H9 (cell line): ENCODE data around the gene MRFAP1. TPM values are rescaled to one million over a fixed set of nuclear protein-coding genes. Genes with fewer than 3 reads are reported as not detected.

ENCODE experiments used
- DNase-seq: peaks from one replicate; pipeline ENCODE4 v3.0.0-alpha.2; 2017
- H2AFZ ChIP-seq: one replicate; pipeline ENCODE4 v1.6.1; 2013; ENCODE audit warnings: mild to moderate bottlenecking, low read length, control low read depth, moderate library complexity
- H2AK5ac ChIP-seq: 2 replicates; pipeline ENCODE4 v1.6.1; 2013; ENCODE audit warnings: low read length, control low read depth, mixed read lengths; ENCODE audit not compliant: insufficient read length
- H2BK120ac ChIP-seq: one replicate; pipeline ENCODE4 v1.6.1; 2013; ENCODE audit warnings: low read depth, mild to moderate bottlenecking, low read length, control low read depth, inconsistent platforms; ENCODE audit not compliant: poor library complexity, severe bottlenecking
- H2BK12ac ChIP-seq: 2 replicates; pipeline ENCODE4 v1.6.1; 2013; ENCODE audit warnings: low read length, control low read depth, mixed read lengths, low read depth; ENCODE audit not compliant: insufficient read length
- H2BK15ac ChIP-seq: 2 replicates; pipeline ENCODE4 v1.6.1; 2013; ENCODE audit warnings: low read depth, low read length, control low read depth
- H2BK20ac ChIP-seq: one replicate; pipeline ENCODE4 v1.6.1; 2013; ENCODE audit warnings: low read depth, mild to moderate bottlenecking, low read length, control low read depth, inconsistent platforms; ENCODE audit not compliant: poor library complexity, severe bottlenecking
- H2BK5ac ChIP-seq: 2 replicates; pipeline ENCODE4 v1.6.1; 2013; ENCODE audit warnings: low read length, control low read depth, mixed read lengths; ENCODE audit not compliant: insufficient read length
- H3K14ac ChIP-seq: 2 replicates; pipeline ENCODE4 v1.6.1; 2013; ENCODE audit warnings: low read length, control low read depth; ENCODE audit not compliant: insufficient read depth
- H3K18ac ChIP-seq: 2 replicates; pipeline ENCODE4 v1.6.1; 2013; ENCODE audit warnings: low read depth, mild to moderate bottlenecking, mixed read lengths, low read length, control low read depth; ENCODE audit not compliant: insufficient read length
- H3K23ac ChIP-seq: 2 replicates; pipeline ENCODE4 v1.6.1; 2013; ENCODE audit warnings: low read length, control low read depth, mixed read lengths, low read depth; ENCODE audit not compliant: insufficient read length
- H3K23me2 ChIP-seq: 2 replicates; pipeline ENCODE4 v1.6.1; 2013; ENCODE audit warnings: low read depth, mild to moderate bottlenecking, mixed read lengths, low read length, control low read depth; ENCODE audit not compliant: insufficient read length, poor library complexity, severe bottlenecking
- H3K27ac ChIP-seq: 2 replicates; pipeline ENCODE4 v1.5.1; 2013; ENCODE audit warnings: low read length, control low read depth, mixed read lengths, low read depth; ENCODE audit not compliant: insufficient read length
- H3K27me3 ChIP-seq: 2 replicates; pipeline ENCODE4 v1.6.1; 2013; ENCODE audit warnings: low read length, control low read depth, inconsistent platforms; ENCODE audit not compliant: insufficient read depth
- H3K4ac ChIP-seq: 2 replicates; pipeline ENCODE4 v1.6.1; 2013; ENCODE audit warnings: low read depth, mild to moderate bottlenecking, control low read depth, inconsistent platforms, low read length, moderate library complexity
- H3K4me1 ChIP-seq: 2 replicates; pipeline ENCODE4 v1.6.1; 2013; ENCODE audit warnings: low read length, control low read depth, inconsistent platforms; ENCODE audit not compliant: insufficient read depth
- H3K4me2 ChIP-seq: 2 replicates; pipeline ENCODE4 v1.6.1; 2013; ENCODE audit warnings: low read length, control low read depth, mixed read lengths; ENCODE audit not compliant: insufficient read length, insufficient read depth
- H3K56ac ChIP-seq: 2 replicates; pipeline ENCODE4 v1.6.1; 2013; ENCODE audit warnings: low read depth, mild to moderate bottlenecking, mixed read lengths, low read length, control low read depth; ENCODE audit not compliant: insufficient read length
- H3K79me1 ChIP-seq: 2 replicates; pipeline ENCODE4 v1.6.1; 2013; ENCODE audit warnings: low read depth, mild to moderate bottlenecking, moderate library complexity, low read length, control low read depth, inconsistent platforms; ENCODE audit not compliant: insufficient read depth, poor library complexity, severe bottlenecking
- H3K79me2 ChIP-seq: 2 replicates; pipeline ENCODE4 v1.6.1; 2013; ENCODE audit warnings: low read length, control low read depth, inconsistent platforms; ENCODE audit not compliant: insufficient read depth
- H3K9ac ChIP-seq: 2 replicates; pipeline ENCODE4 v1.6.1; 2013; ENCODE audit warnings: low read length, control low read depth, mixed read lengths; ENCODE audit not compliant: insufficient read length; ENCODE audit errors: extremely low read depth
- H3K9me3 ChIP-seq: one replicate; pipeline ENCODE4 v1.6.1; 2013; ENCODE audit warnings: low read depth, low read length, inconsistent platforms; ENCODE audit not compliant: control insufficient read depth
- H3T11ph ChIP-seq: one replicate; pipeline ENCODE4 v1.6.1; 2013; ENCODE audit warnings: mild to moderate bottlenecking, low read length, control low read depth, inconsistent platforms
- H4K20me1 ChIP-seq: one replicate; pipeline ENCODE4 v1.6.1; 2013; ENCODE audit not compliant: control insufficient read depth, insufficient read length, insufficient read depth
- H4K5ac ChIP-seq: 2 replicates; pipeline ENCODE4 v1.6.1; 2013; ENCODE audit warnings: low read depth, mild to moderate bottlenecking, mixed read lengths, low read length, control low read depth; ENCODE audit not compliant: insufficient read length
- H4K8ac ChIP-seq: replicated peaks from 2 replicates; pipeline ENCODE4 v1.6.1; 2013; ENCODE audit warnings: low read length, control low read depth, mixed read lengths, low read depth; ENCODE audit not compliant: insufficient read length
- H4K91ac ChIP-seq: 2 replicates; pipeline ENCODE4 v1.6.1; 2013; ENCODE audit warnings: low read depth, mild to moderate bottlenecking, moderate library complexity, mixed read lengths, low read length, control low read depth; ENCODE audit not compliant: insufficient read length
- H3K27ac Mint-ChIP-seq, 3 experiments: 2 replicates in 2 of 3; 3 replicates in 1 of 3; pipeline ENCODE4 v1.8.0; 2020 to 2021; ENCODE audit warnings: mixed read lengths in 3 of 3, mild to moderate bottlenecking in 1 of 3, moderate library complexity in 1 of 3
- H3K27me3 Mint-ChIP-seq: 2 replicates; pipeline ENCODE4 v1.8.0; 2021; ENCODE audit warnings: low read depth, mild to moderate bottlenecking, moderate library complexity, mixed read lengths
- H3K36me3 Mint-ChIP-seq, 3 experiments: 2 replicates in 2 of 3; 3 replicates in 1 of 3; pipeline ENCODE4 v1.8.0; 2020 to 2021; ENCODE audit warnings: low read depth in 3 of 3, mixed read lengths in 3 of 3; ENCODE audit not compliant: insufficient read depth in 1 of 3
- H3K4me1 Mint-ChIP-seq, 2 experiments: 2 replicates each; pipeline ENCODE4 v1.8.0; 2020; ENCODE audit warnings: mixed read lengths in 2 of 2
- H3K4me3 Mint-ChIP-seq, 2 experiments: 2 replicates in 1 of 2; 3 replicates in 1 of 2; pipeline ENCODE4 v1.8.0; 2020 to 2021; ENCODE audit warnings: mild to moderate bottlenecking in 2 of 2, mixed read lengths in 2 of 2, moderate library complexity in 1 of 2
- H3K9me3 Mint-ChIP-seq, 2 experiments: 2 replicates in 1 of 2; 3 replicates in 1 of 2; pipeline ENCODE4 v1.8.0; 2020; ENCODE audit warnings: mild to moderate bottlenecking in 2 of 2, mixed read lengths in 2 of 2, moderate library complexity in 1 of 2
- WGBS: extraction: QIAGEN DNeasy Blood & Tissue Kit; methylation state at CpG from one replicate; pipeline ENCODE4 v1.1.7; 2013; ENCODE audit warnings: missing lambda C conversion rate, low lambda C conversion rate, mixed read lengths; ENCODE audit not compliant: insufficient read length; ENCODE audit errors: extremely low coverage; 5-methylcytosine and 5-hydroxymethylcytosine counted together
- total RNA-seq: library from RNA; stranded (reverse); gene quantifications from 2 replicates; pipeline ENCODE4 v1.2.1, GENCODE V29; 2021
- TF ChIP-seq, protein P1 (sequence below): fragments of 200-600 bp; sonication (generic); conservative IDR thresholded peaks from 3 replicates; pipeline ENCODE4 v1.8.0; 2021; ENCODE audit warnings: antibody characterized with exemption, mild to moderate bottlenecking

Gene MRFAP1
- total RNA-seq, 1 experiment from 2014 or later, result 328 TPM

DNA sequence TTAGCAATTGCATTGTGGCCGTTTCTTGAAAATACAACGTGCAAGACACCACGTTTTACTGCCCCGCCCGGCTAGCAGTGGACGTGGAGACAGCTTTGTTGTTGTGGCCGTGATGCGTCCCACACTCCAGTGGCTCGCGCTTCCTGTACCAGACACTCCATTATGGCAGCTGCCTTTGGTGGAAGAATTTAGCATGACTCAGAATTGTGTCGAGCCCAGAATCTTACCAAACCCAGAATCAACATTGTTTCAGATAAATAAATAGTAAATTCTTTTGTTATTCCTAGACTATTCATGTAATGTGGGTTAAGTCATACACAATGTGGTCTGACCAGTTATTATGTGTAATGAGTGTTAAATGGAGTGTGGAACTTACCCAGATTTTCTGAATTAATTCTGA lies 27.9 kb downstream of the MRFAP1 start:
- Histone ChIP-seq H3K4me2 (no peak overlapping the region), H2AFZ (no peak overlapping the region), H2AK5ac (no peak overlapping the region), H3K18ac (no peak overlapping the region), H3K23ac (no peak overlapping the region), H4K8ac (no peak overlapping the region), H3K4me1 (no peaks in the 10 kb centered on the region), H4K5ac (no peak overlapping the region), H4K20me1 (no peaks in the 10 kb centered on the region), H3K79me1 (no peaks in the 10 kb centered on the region), H2BK15ac (no peak overlapping the region), H3T11ph (no peak overlapping the region), H2BK120ac (no peak overlapping the region), H2BK5ac (no peak overlapping the region), H3K56ac (no peak overlapping the region), H3K4ac (no peak overlapping the region), H3K9ac (no peak overlapping the region), H3K79me2 (no peaks in the 10 kb centered on the region), H3K27ac (no peak overlapping the region), H2BK12ac (no peak overlapping the region), H3K9me3 (no peaks in the 10 kb centered on the region), H3K27me3 (no peaks in the 10 kb centered on the region; the same call in 1 of the 2 replicates), H2BK20ac (no peak overlapping the region), H3K23me2 (no peaks in the 10 kb centered on the region), H4K91ac (no peak overlapping the region), H3K14ac (no peak overlapping the region)
- Mint-ChIP-seq H3K27ac (no peak overlapping the region; a peak in 1 of 7 replicates), H3K9me3 (peaks cover 4 to 5% of the 10 kb centered on the region in 2 experiments; a peak in 2 of 5 replicates), H3K27me3 (peaks cover 20% of the 10 kb centered on the region), H3K4me1 (peaks cover 1 to 3% of the 10 kb centered on the region in 2 experiments; a peak in 3 of 4 replicates), H3K36me3 (peaks cover 0 to 4% (median 0%) of the 10 kb centered on the region in 3 experiments; a peak in 2 of 7 replicates), H3K4me3 (no peak overlapping the region)
- DNase-seq, result no peak
- WGBS, result no CpG with 5 or more reads among the region's 11 CpGs
- TF ChIP-seq, protein P1, sequence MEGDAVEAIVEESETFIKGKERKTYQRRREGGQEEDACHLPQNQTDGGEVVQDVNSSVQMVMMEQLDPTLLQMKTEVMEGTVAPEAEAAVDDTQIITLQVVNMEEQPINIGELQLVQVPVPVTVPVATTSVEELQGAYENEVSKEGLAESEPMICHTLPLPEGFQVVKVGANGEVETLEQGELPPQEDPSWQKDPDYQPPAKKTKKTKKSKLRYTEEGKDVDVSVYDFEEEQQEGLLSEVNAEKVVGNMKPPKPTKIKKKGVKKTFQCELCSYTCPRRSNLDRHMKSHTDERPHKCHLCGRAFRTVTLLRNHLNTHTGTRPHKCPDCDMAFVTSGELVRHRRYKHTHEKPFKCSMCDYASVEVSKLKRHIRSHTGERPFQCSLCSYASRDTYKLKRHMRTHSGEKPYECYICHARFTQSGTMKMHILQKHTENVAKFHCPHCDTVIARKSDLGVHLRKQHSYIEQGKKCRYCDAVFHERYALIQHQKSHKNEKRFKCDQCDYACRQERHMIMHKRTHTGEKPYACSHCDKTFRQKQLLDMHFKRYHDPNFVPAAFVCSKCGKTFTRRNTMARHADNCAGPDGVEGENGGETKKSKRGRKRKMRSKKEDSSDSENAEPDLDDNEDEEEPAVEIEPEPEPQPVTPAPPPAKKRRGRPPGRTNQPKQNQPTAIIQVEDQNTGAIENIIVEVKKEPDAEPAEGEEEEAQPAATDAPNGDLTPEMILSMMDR, result no peak
